Stimulated activated CD8-positive, alpha-beta memory T cell treated with anti-CD3 and anti-CD28 coated beads, Interleukin-15, amount 100 ng/mL, for 24 hours (primary cell): ENCODE results near the gene TMEM220.

Experiments used
- DNase-seq: peaks from one replicate; pipeline ENCODE4 v3.0.0-alpha.2; 2020; ENCODE audit warnings: low read depth

The TMEM220 gene

GRCh38 chr17:10664571-10664970 is 65.3 kb downstream of the TMEM220 start:
- no peak for DNase-seq
